H9 (cell line): ENCODE measurements around the gene TSPAN9. TPM values are rescaled to one million over a fixed set of nuclear protein-coding genes. Genes with fewer than 3 reads are reported as not detected.

Experiments
- DNase-seq: peaks from one replicate; pipeline ENCODE4 v3.0.0-alpha.2; 2017
- H2AFZ ChIP-seq: one replicate; pipeline ENCODE4 v1.6.1; 2013; ENCODE audit warnings: mild to moderate bottlenecking, low read length, control low read depth, moderate library complexity
- H2AK5ac ChIP-seq: 2 replicates; pipeline ENCODE4 v1.6.1; 2013; ENCODE audit warnings: low read length, control low read depth, mixed read lengths; ENCODE audit not compliant: insufficient read length
- H2BK120ac ChIP-seq: one replicate; pipeline ENCODE4 v1.6.1; 2013; ENCODE audit warnings: low read depth, mild to moderate bottlenecking, low read length, control low read depth, inconsistent platforms; ENCODE audit not compliant: poor library complexity, severe bottlenecking
- H2BK12ac ChIP-seq: 2 replicates; pipeline ENCODE4 v1.6.1; 2013; ENCODE audit warnings: low read length, control low read depth, mixed read lengths, low read depth; ENCODE audit not compliant: insufficient read length
- H2BK15ac ChIP-seq: 2 replicates; pipeline ENCODE4 v1.6.1; 2013; ENCODE audit warnings: low read depth, low read length, control low read depth
- H2BK20ac ChIP-seq: one replicate; pipeline ENCODE4 v1.6.1; 2013; ENCODE audit warnings: low read depth, mild to moderate bottlenecking, low read length, control low read depth, inconsistent platforms; ENCODE audit not compliant: poor library complexity, severe bottlenecking
- H2BK5ac ChIP-seq: 2 replicates; pipeline ENCODE4 v1.6.1; 2013; ENCODE audit warnings: low read length, control low read depth, mixed read lengths; ENCODE audit not compliant: insufficient read length
- H3K14ac ChIP-seq: 2 replicates; pipeline ENCODE4 v1.6.1; 2013; ENCODE audit warnings: low read length, control low read depth; ENCODE audit not compliant: insufficient read depth
- H3K18ac ChIP-seq: 2 replicates; pipeline ENCODE4 v1.6.1; 2013; ENCODE audit warnings: low read depth, mild to moderate bottlenecking, mixed read lengths, low read length, control low read depth; ENCODE audit not compliant: insufficient read length
- H3K23ac ChIP-seq: 2 replicates; pipeline ENCODE4 v1.6.1; 2013; ENCODE audit warnings: low read length, control low read depth, mixed read lengths, low read depth; ENCODE audit not compliant: insufficient read length
- H3K23me2 ChIP-seq: 2 replicates; pipeline ENCODE4 v1.6.1; 2013; ENCODE audit warnings: low read depth, mild to moderate bottlenecking, mixed read lengths, low read length, control low read depth; ENCODE audit not compliant: insufficient read length, poor library complexity, severe bottlenecking
- H3K27ac ChIP-seq: 2 replicates; pipeline ENCODE4 v1.5.1; 2013; ENCODE audit warnings: low read length, control low read depth, mixed read lengths, low read depth; ENCODE audit not compliant: insufficient read length
- H3K27me3 ChIP-seq: 2 replicates; pipeline ENCODE4 v1.6.1; 2013; ENCODE audit warnings: low read length, control low read depth, inconsistent platforms; ENCODE audit not compliant: insufficient read depth
- H3K4ac ChIP-seq: 2 replicates; pipeline ENCODE4 v1.6.1; 2013; ENCODE audit warnings: low read depth, mild to moderate bottlenecking, control low read depth, inconsistent platforms, low read length, moderate library complexity
- H3K4me1 ChIP-seq: 2 replicates; pipeline ENCODE4 v1.6.1; 2013; ENCODE audit warnings: low read length, control low read depth, inconsistent platforms; ENCODE audit not compliant: insufficient read depth
- H3K4me2 ChIP-seq: 2 replicates; pipeline ENCODE4 v1.6.1; 2013; ENCODE audit warnings: low read length, control low read depth, mixed read lengths; ENCODE audit not compliant: insufficient read length, insufficient read depth
- H3K56ac ChIP-seq: 2 replicates; pipeline ENCODE4 v1.6.1; 2013; ENCODE audit warnings: low read depth, mild to moderate bottlenecking, mixed read lengths, low read length, control low read depth; ENCODE audit not compliant: insufficient read length
- H3K79me1 ChIP-seq: 2 replicates; pipeline ENCODE4 v1.6.1; 2013; ENCODE audit warnings: low read depth, mild to moderate bottlenecking, moderate library complexity, low read length, control low read depth, inconsistent platforms; ENCODE audit not compliant: insufficient read depth, poor library complexity, severe bottlenecking
- H3K79me2 ChIP-seq: 2 replicates; pipeline ENCODE4 v1.6.1; 2013; ENCODE audit warnings: low read length, control low read depth, inconsistent platforms; ENCODE audit not compliant: insufficient read depth
- H3K9ac ChIP-seq: 2 replicates; pipeline ENCODE4 v1.6.1; 2013; ENCODE audit warnings: low read length, control low read depth, mixed read lengths; ENCODE audit not compliant: insufficient read length; ENCODE audit errors: extremely low read depth
- H3K9me3 ChIP-seq: one replicate; pipeline ENCODE4 v1.6.1; 2013; ENCODE audit warnings: low read depth, low read length, inconsistent platforms; ENCODE audit not compliant: control insufficient read depth
- H3T11ph ChIP-seq: one replicate; pipeline ENCODE4 v1.6.1; 2013; ENCODE audit warnings: mild to moderate bottlenecking, low read length, control low read depth, inconsistent platforms
- H4K20me1 ChIP-seq: one replicate; pipeline ENCODE4 v1.6.1; 2013; ENCODE audit not compliant: control insufficient read depth, insufficient read length, insufficient read depth
- H4K5ac ChIP-seq: 2 replicates; pipeline ENCODE4 v1.6.1; 2013; ENCODE audit warnings: low read depth, mild to moderate bottlenecking, mixed read lengths, low read length, control low read depth; ENCODE audit not compliant: insufficient read length
- H4K8ac ChIP-seq: replicated peaks from 2 replicates; pipeline ENCODE4 v1.6.1; 2013; ENCODE audit warnings: low read length, control low read depth, mixed read lengths, low read depth; ENCODE audit not compliant: insufficient read length
- H4K91ac ChIP-seq: 2 replicates; pipeline ENCODE4 v1.6.1; 2013; ENCODE audit warnings: low read depth, mild to moderate bottlenecking, moderate library complexity, mixed read lengths, low read length, control low read depth; ENCODE audit not compliant: insufficient read length
- H3K27ac Mint-ChIP-seq, 3 experiments: 2 replicates in 2 of 3; 3 replicates in 1 of 3; pipeline ENCODE4 v1.8.0; 2020 to 2021; ENCODE audit warnings: mixed read lengths in 3 of 3, mild to moderate bottlenecking in 1 of 3, moderate library complexity in 1 of 3
- H3K27me3 Mint-ChIP-seq: 2 replicates; pipeline ENCODE4 v1.8.0; 2021; ENCODE audit warnings: low read depth, mild to moderate bottlenecking, moderate library complexity, mixed read lengths
- H3K36me3 Mint-ChIP-seq, 3 experiments: 2 replicates in 2 of 3; 3 replicates in 1 of 3; pipeline ENCODE4 v1.8.0; 2020 to 2021; ENCODE audit warnings: low read depth in 3 of 3, mixed read lengths in 3 of 3; ENCODE audit not compliant: insufficient read depth in 1 of 3
- H3K4me1 Mint-ChIP-seq, 2 experiments: 2 replicates each; pipeline ENCODE4 v1.8.0; 2020; ENCODE audit warnings: mixed read lengths in 2 of 2
- H3K4me3 Mint-ChIP-seq, 2 experiments: 2 replicates in 1 of 2; 3 replicates in 1 of 2; pipeline ENCODE4 v1.8.0; 2020 to 2021; ENCODE audit warnings: mild to moderate bottlenecking in 2 of 2, mixed read lengths in 2 of 2, moderate library complexity in 1 of 2
- H3K9me3 Mint-ChIP-seq, 2 experiments: 2 replicates in 1 of 2; 3 replicates in 1 of 2; pipeline ENCODE4 v1.8.0; 2020; ENCODE audit warnings: mild to moderate bottlenecking in 2 of 2, mixed read lengths in 2 of 2, moderate library complexity in 1 of 2
- WGBS: extraction: QIAGEN DNeasy Blood & Tissue Kit; methylation state at CpG from one replicate; pipeline ENCODE4 v1.1.7; 2013; ENCODE audit warnings: missing lambda C conversion rate, low lambda C conversion rate, mixed read lengths; ENCODE audit not compliant: insufficient read length; ENCODE audit errors: extremely low coverage; 5-methylcytosine and 5-hydroxymethylcytosine counted together
- total RNA-seq: library from RNA; stranded (reverse); gene quantifications from 2 replicates; pipeline ENCODE4 v1.2.1, GENCODE V29; 2021
- TF ChIP-seq, protein P1 (sequence below): fragments of 200-600 bp; sonication (generic); conservative IDR thresholded peaks from 3 replicates; pipeline ENCODE4 v1.8.0; 2021; ENCODE audit warnings: antibody characterized with exemption, mild to moderate bottlenecking

TSPAN9 gene
- total RNA-seq, 1 experiment from 2014 or later = 19.0 TPM

DNA sequence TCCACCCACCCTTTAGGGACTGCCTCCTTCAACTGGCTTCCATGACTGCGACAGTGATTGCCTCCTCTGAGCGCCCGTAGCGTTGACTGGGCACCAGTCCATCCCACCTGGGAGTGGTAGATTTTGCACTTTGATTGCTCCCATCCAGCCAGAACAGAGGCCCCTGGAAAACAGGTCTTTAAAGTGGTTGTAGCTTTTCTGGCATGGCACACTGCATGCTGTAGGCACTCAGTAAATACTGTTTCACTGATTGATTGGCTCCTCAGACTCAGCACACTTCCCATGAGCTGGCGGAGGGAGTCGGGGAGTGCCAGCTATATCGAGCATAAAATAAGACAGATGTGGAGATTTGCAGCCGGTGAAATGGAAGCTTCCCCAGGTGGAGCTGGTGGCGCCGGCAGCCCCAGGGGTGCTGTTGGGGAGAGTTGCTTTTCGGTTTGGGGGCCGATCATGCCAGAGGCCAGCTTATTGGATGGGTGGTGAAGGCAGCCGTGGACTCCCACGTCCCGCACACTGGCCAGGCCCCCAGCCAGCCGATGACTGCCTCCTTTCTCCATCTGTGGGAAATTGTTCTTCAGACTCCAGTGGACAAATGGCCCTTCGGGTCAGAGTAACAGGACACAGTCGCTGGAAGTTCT, 200.2 kb downstream of the TSPAN9 start:
- H3K36me3 Mint-ChIP-seq = no peaks in the 10 kb centered on the region

More for the DNA sequence above, 200.2 kb downstream of the TSPAN9 start:
- H3K14ac ChIP-seq = no peak overlapping the region; the same call in 1 of the 2 replicates
- no peak overlapping the region for H3K4me2 ChIP-seq
- H3K79me2 ChIP-seq = no peaks in the 10 kb centered on the region
- Mint-ChIP-seq H3K4me1 (peaks cover 9 to 27% of the 10 kb centered on the region in 2 experiments), H3K27me3 (no peaks in the 10 kb centered on the region), H3K4me3 (no peak overlapping the region), H3K27ac (no peak overlapping the region), H3K9me3 (no peaks in the 10 kb centered on the region)
- no peak overlapping the region for H2BK120ac ChIP-seq
- H3K9ac ChIP-seq = no peak overlapping the region
- no peak overlapping the region for H3K23ac ChIP-seq
- no peak overlapping the region for H2BK15ac ChIP-seq
- no peaks in the 10 kb centered on the region for H3K27me3 ChIP-seq
- TF ChIP-seq, protein P1, sequence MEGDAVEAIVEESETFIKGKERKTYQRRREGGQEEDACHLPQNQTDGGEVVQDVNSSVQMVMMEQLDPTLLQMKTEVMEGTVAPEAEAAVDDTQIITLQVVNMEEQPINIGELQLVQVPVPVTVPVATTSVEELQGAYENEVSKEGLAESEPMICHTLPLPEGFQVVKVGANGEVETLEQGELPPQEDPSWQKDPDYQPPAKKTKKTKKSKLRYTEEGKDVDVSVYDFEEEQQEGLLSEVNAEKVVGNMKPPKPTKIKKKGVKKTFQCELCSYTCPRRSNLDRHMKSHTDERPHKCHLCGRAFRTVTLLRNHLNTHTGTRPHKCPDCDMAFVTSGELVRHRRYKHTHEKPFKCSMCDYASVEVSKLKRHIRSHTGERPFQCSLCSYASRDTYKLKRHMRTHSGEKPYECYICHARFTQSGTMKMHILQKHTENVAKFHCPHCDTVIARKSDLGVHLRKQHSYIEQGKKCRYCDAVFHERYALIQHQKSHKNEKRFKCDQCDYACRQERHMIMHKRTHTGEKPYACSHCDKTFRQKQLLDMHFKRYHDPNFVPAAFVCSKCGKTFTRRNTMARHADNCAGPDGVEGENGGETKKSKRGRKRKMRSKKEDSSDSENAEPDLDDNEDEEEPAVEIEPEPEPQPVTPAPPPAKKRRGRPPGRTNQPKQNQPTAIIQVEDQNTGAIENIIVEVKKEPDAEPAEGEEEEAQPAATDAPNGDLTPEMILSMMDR = no peak
- no peak overlapping the region for H3T11ph ChIP-seq
- H3K9me3 ChIP-seq = no peaks in the 10 kb centered on the region
- H2AK5ac ChIP-seq = no peak overlapping the region
- no peak for DNase-seq
- H3K4me1 ChIP-seq = no peaks in the 10 kb centered on the region
- H2BK5ac ChIP-seq = no peak overlapping the region
- H2BK12ac ChIP-seq = no peak overlapping the region
- H3K18ac ChIP-seq = no peak overlapping the region
- H4K20me1 ChIP-seq = no peaks in the 10 kb centered on the region
- no CpG with 5 or more reads among the region's 18 CpGs for WGBS
- H2AFZ ChIP-seq = no peak overlapping the region
- no peak overlapping the region for H4K8ac ChIP-seq
- no peaks in the 10 kb centered on the region for H3K23me2 ChIP-seq
- H4K91ac ChIP-seq = no peak overlapping the region
- H2BK20ac ChIP-seq = no peak overlapping the region
- H3K56ac ChIP-seq = no peak overlapping the region
- H3K4ac ChIP-seq = no peak overlapping the region
- H4K5ac ChIP-seq = no peak overlapping the region
- H3K79me1 ChIP-seq = no peaks in the 10 kb centered on the region
- H3K27ac ChIP-seq = no peak overlapping the region
